Stimulated activated CD4-positive, alpha-beta T cell treated with anti-CD3 and anti-CD28 coated beads, Interleukin-2, amount 100 ng/mL, for 24 hours (primary cell): Measurements from ENCODE around the gene TMEM51.

Experiments
- DNase-seq, 2 donors: peaks; one replicate each; pipeline ENCODE4 v3.0.0-alpha.2; 2020

Gene TMEM51

DNA sequence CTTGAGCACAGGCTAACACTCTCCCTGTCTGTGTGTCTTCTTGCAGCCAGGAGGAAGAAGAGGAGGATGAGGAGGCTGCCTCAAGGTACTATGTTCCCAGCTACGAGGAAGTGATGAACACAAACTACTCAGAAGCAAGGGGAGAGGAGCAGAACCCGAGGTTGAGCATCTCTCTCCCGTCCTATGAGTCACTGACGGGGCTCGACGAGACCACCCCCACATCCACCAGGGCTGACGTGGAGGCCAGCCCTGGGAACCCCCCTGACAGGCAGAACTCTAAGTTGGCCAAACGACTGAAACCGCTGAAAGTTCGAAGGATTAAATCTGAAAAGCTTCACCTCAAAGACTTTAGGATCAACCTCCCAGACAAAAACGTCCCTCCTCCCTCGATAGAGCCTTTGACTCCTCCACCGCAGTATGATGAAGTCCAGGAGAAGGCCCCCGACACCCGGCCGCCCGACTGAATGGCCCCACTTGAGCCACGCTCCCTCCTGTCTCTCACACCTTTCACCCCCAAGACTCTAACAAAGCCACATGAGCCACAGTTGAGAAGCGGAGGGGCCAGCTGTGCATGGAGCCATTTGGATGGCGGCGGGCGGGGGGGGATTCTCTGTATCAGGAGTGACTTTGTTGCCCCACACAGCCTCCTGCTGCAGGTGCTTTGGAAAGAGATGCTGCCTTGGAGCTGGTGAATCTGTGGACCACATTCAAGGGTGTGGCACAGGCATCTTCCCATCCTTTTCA, 65.9 kb downstream of the TMEM51 start:
- DNase-seq, result no peak

- DNase-seq, result no peak
These were observed 66.5 kb downstream of the TMEM51 start for GRCh38 chr1:15220024-15220392.

- DNase-seq, result no peak
These were observed 67.4 kb downstream of the TMEM51 start for GRCh38 chr1:15220825-15221431.

DNA sequence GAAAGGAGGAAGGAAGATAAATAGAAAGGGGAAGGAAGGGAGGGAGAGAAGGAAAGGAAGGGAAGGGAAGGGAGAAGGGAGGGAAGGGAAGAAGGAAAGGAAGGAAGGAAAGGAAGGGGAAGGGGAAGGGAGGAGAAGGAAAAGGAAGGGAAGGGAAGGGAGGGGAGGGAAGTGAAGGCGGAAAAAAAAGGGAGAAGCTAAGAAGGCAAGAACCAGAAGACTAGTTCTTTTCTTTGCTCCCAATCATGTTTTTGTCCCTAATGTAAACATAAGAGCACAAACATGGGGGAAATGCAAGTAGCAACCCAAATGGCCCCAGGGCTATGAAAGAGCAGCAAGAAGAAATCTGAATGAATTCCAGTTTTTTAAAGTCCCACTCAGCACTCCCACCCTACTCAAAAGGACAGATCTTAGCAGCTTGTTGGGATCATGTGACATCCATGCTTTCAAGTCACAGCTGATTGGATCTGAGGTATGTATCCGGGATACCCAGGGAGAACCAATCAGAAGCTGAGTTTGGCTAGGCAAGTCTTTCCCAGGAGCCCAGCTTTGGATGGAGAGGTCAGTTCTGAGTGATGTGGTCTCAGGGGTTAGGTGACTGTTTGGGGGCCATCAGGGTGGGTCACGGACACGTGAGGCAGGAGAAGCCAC, 69.2 kb downstream of the TMEM51 start:
- DNase-seq, result no peak

GRCh38 chr1:15224259-15224869, 70.8 kb downstream of the TMEM51 start:
- no peak for DNase-seq

DNA sequence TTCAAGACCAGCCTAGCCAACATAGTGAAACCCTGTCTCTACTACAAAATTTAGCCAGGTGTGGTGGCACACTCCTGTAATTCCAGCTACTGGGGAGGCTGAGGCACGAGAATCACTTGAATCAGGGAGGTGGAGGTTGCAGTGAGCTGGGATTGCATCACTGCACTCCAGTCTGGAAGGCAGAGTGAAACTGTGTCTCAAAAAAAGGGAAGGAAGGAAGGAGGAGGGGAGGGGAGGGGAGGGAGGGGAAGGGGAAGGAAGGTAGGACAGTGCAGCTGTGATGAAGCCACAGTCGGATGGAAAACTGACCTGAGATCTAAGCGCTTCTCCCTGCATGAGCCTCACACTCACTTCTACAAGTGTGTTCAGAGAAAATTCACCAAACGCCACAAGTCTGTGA, 71.4 kb downstream of the TMEM51 start:
- no peak for DNase-seq

DNA sequence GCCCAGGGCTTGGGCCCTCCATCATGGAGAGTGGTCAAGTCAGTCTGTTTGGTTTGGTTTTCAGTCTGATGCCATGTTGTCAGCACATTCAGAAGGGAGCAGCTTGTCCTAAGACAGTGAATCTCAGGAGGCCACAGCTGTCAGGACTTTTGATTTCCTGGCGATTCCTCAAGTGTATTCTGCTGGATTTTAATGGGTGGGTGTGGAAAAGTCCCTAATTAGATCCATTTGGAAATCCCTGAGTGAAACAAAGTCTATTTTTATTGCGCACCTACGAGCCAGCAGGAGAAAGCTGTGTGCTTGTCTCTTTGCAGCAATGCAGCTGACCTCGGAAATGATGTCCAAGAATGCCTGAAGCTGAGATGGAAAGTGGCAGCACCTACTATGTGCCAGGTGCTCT, 71.9 kb downstream of the TMEM51 start:
- DNase-seq, result no peak

- DNase-seq, result no peak
These were observed 73.1 kb downstream of the TMEM51 start for GRCh38 chr1:15226388-15227255.

GRCh38 chr1:15229707-15230131, 76.2 kb downstream of the TMEM51 start:
- DNase-seq, result no peak

DNA sequence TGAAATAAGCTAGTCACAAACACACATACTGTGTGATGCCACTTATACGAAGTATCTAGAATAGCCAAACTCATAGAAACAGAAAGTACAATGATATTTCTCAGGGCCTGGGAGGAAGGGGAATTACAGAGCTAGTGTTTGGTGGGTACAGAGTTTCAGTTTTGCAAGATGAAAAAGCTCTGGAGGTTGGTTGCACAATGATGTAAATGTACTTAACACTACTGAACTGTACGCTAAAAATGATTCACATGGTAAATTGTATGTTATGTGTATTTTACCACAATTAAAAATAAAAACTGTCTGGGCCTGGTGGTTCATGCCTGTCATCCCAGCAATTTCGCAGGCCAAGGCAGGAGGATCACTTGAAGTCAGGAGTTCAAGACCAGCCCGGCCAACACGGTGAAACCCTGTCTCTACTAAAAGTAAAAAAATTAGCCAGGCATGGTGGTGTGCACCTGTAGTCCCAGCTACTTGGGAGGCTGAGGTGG, 78.2 kb downstream of the TMEM51 start:
- DNase-seq, result peak; percentile 29 to 39

GRCh38 chr1:15233689-15234088, 80.1 kb downstream of the TMEM51 start:
- no peak for DNase-seq

DNA sequence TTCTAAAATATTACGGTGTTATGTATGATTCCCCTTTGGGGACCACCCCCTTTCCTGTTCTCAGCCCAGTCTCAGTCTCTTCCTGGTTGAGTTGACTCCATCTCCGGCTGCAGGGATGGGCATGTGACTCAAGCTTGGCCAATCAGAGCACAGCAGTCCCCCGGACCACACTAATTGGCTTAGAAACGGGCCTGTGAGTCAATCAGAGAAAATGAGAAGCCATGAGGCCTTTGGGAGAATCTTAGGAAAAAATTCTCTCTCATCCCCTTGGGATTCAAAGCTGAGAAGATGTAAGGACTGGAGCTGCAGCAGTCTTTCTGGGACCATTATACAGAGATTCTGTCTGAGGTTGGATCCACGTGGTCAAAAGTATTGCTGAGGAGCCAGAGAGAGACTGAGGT, 82.8 kb downstream of the TMEM51 start:
- no peak for DNase-seq

GRCh38 chr1:15236746-15237145, 83.2 kb downstream of the TMEM51 start:
- DNase-seq, result no peak

GRCh38 chr1:15238789-15239188, 85.2 kb downstream of the TMEM51 start:
- DNase-seq, result no peak

DNA sequence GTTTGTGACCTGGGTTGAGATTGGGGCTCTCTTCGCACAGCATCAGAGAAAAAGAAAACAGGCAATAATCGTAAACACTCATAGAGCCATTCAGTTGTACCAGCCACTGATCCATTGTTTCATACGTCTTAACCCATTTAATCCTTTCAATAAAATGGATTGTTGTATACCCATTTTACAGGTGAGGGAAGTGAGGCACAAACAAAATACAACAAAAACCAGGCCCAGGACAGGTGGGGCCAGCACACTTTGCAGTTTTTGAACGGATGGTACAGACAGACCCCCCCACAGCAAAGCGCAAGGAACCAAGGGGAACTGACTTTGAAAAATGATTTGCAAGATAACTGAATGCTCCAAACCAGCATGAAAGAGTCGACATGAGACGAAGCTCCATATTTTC, 89.2 kb downstream of the TMEM51 start:
- DNase-seq, result no peak

DNA sequence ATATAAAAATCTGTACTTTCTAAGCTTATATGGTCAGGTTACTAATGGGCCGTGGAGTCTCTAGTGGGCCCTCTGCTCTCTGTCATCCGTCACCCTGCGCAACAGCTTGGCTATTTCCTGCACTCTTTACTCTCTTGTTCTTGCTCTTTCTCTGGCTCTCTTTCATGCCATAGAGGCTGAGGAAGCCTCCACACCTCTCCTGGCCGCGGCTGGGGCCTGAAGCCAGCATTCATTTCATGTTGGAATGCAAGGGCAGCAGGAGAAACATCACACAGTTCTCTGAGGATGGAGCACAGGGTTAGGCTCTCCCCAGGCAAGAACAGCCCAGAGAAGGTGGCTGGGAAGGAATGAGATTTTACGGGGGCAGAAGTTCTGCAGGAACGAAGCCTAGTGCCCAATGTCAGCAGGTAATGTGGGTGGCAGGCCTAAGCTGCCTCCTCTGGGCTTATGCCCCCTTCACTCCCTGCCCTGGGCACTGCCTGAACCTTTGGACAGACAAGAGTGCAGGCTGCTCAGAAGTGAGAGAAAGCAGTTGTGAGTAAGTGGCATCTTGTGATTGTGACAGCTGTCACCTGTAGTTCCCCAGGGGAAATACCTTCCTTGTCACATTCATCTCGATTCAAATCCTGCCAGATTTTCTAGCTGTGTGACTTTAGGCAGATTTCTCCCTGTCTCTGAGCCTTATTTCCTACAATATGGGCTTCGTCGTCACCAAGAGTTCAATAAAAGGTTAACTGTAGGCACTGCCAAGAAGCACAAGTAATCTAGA, 89.9 kb downstream of the TMEM51 start:
- no peak for DNase-seq

DNA sequence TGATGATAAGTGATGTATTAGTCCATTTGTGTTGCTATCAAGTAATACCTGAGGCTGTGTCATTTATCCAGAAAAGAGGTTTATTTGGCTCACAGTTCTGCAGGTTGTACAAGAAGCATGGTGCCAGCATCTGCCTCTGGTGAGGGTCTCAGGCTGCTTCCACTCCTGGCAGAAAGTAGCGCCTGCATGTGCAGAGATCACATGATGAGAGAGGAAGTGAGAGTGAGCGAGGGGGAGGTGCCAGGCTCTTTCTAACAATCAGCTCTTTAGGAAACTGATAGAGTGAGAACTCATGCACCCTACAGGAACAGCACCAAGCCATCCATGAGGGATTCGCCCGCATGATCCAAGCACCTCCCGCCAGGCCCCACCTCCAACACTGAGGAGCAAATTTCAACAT, 91.3 kb downstream of the TMEM51 start:
- DNase-seq, result no peak

DNA sequence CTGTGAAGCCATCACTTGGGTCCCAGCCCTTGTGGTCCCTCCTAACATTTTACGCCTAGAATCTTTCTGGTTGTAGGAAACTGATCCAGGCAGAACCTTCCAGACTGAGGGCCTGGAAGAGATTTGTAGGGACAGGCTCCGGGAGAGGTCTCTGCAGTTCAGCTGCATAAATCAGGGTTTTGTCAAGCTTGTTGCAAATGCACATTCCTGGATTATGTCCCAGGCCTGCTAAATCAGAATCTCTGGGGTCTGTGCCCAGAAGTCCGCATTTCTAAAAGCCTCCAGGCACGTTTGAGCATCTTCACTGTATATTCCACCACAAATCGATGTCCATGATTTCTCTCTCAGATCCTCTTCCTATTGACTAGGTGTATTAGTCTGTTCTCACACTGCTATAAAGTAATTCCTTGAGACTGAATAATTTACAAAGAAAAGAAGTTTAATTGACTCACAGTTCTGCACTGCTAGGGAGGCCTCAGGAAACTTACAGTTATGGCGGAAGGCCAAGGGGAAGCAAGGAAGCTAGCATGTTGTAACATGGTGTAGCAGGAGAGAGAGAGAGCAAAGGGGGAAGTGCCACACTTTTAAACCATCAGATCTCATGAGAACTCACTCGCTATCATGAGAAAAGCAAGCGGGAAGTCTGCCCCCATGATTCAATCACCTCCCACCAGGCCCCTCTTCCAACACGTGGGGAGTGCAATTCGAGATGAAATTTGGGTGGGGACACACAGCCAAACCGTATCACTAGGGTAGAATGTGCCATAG, 92.2 kb downstream of the TMEM51 start:
- no peak for DNase-seq

DNA sequence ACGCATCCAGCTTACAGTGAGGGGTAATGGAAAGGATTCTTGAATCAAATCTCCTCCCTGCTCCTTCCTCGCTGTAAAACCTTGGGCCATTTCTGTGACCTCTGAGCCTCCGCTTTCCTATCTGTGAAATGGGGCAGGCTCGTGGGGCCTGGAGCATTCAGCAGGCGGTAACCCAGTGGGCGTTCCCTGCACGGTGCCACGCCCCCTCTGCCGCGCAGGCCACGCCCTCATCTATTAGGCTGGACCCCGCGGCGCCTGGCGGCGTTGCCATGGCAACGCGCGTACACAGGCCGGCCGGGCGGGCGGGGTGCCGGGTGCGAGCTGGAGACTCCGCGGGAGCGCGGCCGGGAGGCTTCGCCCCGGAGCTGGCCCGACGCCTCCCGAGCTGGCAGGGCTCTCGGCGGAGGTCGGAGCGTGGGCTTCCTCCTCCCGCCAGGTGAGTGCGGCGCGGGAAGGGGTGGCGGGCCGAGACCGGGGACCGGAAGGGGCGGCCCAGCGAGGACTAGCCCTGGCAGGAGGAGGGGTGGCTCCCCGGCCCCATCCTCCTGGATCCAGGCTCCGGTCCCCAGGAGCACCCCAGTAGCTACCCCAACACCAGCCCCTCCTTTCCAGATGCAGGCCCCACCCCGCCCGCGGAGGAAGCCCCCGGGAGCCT, 93.5 kb downstream of the TMEM51 start, which contains the start of gene FHAD1:
Gene FHAD1 (plus strand): TSS at position 264 of the 655 bp plus-strand sequence. CDS start 4,562 bp downstream, outside the sequence.
- peak; percentile 46 to 66 for DNase-seq

GRCh38 chr1:15248216-15248615, 94.7 kb downstream of the TMEM51 start:
- DNase-seq, result peak in 1 of 2 donors; percentile 13
